HepG2 (cell line): ENCODE data around the gene WDR76. TPM values are rescaled to one million over a fixed set of nuclear protein-coding genes. Genes with fewer than 3 reads are reported as not detected.

ENCODE experiments used
- FOSL1 ChIP-seq: sonication (generic); formaldehyde crosslinking; IDR thresholded peaks from 2 replicates; pipeline ENCODE4 v1.9.0; 2021; ENCODE audit warnings: missing genetic modification reagents, borderline replicate concordance
- KDM6A ChIP-seq: IDR thresholded peaks from 2 replicates; pipeline ENCODE4 v1.6.1; 2016; ENCODE audit warnings: low read depth
- KMT2B ChIP-seq: IDR thresholded peaks from 2 replicates; pipeline ENCODE4 v1.6.1; 2016; ENCODE audit warnings: missing genetic modification reagents, missing compliant biosample characterization
- MBD4 ChIP-seq: IDR thresholded peaks from 2 replicates; pipeline ENCODE4 v1.6.1; 2012; ENCODE audit warnings: low read length, inconsistent platforms, borderline replicate concordance
- MIER2 ChIP-seq: IDR thresholded peaks from 2 replicates; pipeline ENCODE4 v1.6.1; 2016; ENCODE audit warnings: missing biosample characterization, missing genetic modification reagents
- MYNN ChIP-seq: sonication (generic); formaldehyde crosslinking; IDR thresholded peaks from 2 replicates; pipeline ENCODE4 v1.4.0; 2020; ENCODE audit warnings: mild to moderate bottlenecking, low read depth, missing genetic modification reagents
- NCOA5 ChIP-seq: sonication (generic); formaldehyde crosslinking; IDR thresholded peaks from 2 replicates; pipeline ENCODE4 v1.4.0; 2020; ENCODE audit warnings: missing genetic modification reagents
- PAF1 ChIP-seq: IDR thresholded peaks from 2 replicates; pipeline ENCODE4 v1.6.1; 2016; ENCODE audit warnings: missing genetic modification reagents, missing compliant biosample characterization
- POLR2AphosphoS5 ChIP-seq: IDR thresholded peaks from 2 replicates; pipeline ENCODE4 v1.6.1; 2012; ENCODE audit warnings: low read depth, low read length
- RFXAP ChIP-seq: sonication (generic); formaldehyde crosslinking; IDR thresholded peaks from 2 replicates; pipeline ENCODE4 v1.4.0; 2020; ENCODE audit warnings: missing genetic modification reagents, borderline replicate concordance
- SAP130 ChIP-seq: IDR thresholded peaks from 2 replicates; pipeline ENCODE4 v1.6.1; 2016; ENCODE audit warnings: low read depth
- SIN3A ChIP-seq: IDR thresholded peaks from 2 replicates; pipeline ENCODE4 v1.6.1; 2011; ENCODE audit warnings: low read depth, mild to moderate bottlenecking, control low read depth, low read length, borderline replicate concordance
- SRY ChIP-seq: sonication (generic); formaldehyde crosslinking; IDR thresholded peaks from 2 replicates; pipeline ENCODE4 v1.8.0; 2022; ENCODE audit warnings: mild to moderate bottlenecking, missing genetic modification reagents
- TAF1 ChIP-seq: sonication (generic); formaldehyde crosslinking; IDR thresholded peaks from 2 replicates; pipeline ENCODE4 v1.4.0; 2020; ENCODE audit warnings: missing genetic modification reagents
- ZBTB42 ChIP-seq: sonication (generic); formaldehyde crosslinking; IDR thresholded peaks from 2 replicates; pipeline ENCODE4 v1.5.0; 2020; ENCODE audit warnings: mild to moderate bottlenecking, missing genetic modification reagents
- ZBTB7B ChIP-seq: sonication (generic); formaldehyde crosslinking; IDR thresholded peaks from 2 replicates; pipeline ENCODE4 v1.4.0; 2020; ENCODE audit warnings: missing genetic modification reagents
- ZNF33B ChIP-seq: sonication (generic); formaldehyde crosslinking; IDR thresholded peaks from 2 replicates; pipeline ENCODE4 v1.5.1; 2020; ENCODE audit warnings: mild to moderate bottlenecking, missing genetic modification reagents
- ZNF556 ChIP-seq: sonication (generic); formaldehyde crosslinking; IDR thresholded peaks from 2 replicates; pipeline ENCODE4 v1.4.0; 2020; ENCODE audit warnings: mild to moderate bottlenecking, missing genetic modification reagents, borderline replicate concordance
- ZNF589 ChIP-seq: sonication (generic); formaldehyde crosslinking; conservative IDR thresholded peaks from 2 replicates; pipeline ENCODE4 v1.8.0; 2022; ENCODE audit warnings: mild to moderate bottlenecking, moderate library complexity, missing genetic modification reagents
- ZNF674 ChIP-seq: sonication (generic); formaldehyde crosslinking; IDR thresholded peaks from 2 replicates; pipeline ENCODE4 v1.5.0; 2020; ENCODE audit warnings: low read depth, mild to moderate bottlenecking, missing genetic modification reagents
- polyA plus RNA-seq, 8 experiments: library from polyadenylated mRNA; depleted of rRNA in 3 of 8; stranded (reverse) in 7 of 8; unstranded in 1 of 8; fragments of >200 nt; fragmentation: Illumina TruSeq in 4 of 8; extraction: Trizol in 4 of 8; gene quantifications; 2 replicates each; pipeline versions ENCODE4 v1.2.1 to v1.2.3, GENCODE V29; 2011 to 2016; ENCODE audit warnings: low read depth in 4 of 8, missing spikeins in 1 of 8, mixed read lengths in 1 of 8; ENCODE audit not compliant: insufficient read depth in 1 of 8
- total RNA-seq, 5 experiments: library from RNA; depleted of rRNA; stranded (reverse); fragments of >200 nt; fragmentation: Illumina TruSeq; extraction: Trizol; gene quantifications; 2 replicates each; pipeline ENCODE4 v1.2.3, GENCODE V29; 2016; ENCODE audit warnings: low read depth in 1 of 5
- TF ChIP-seq, protein P1 (sequence below): sonication (generic); formaldehyde crosslinking; IDR thresholded peaks from 2 replicates; pipeline ENCODE4 v1.4.0; 2020; ENCODE audit warnings: mild to moderate bottlenecking, missing genetic modification reagents
- TF ChIP-seq, protein P2 (sequence below): IDR thresholded peaks from 2 replicates; pipeline ENCODE4 v1.6.1; 2016; ENCODE audit warnings: low read depth, control low read depth
- TF ChIP-seq, protein P3 (sequence below): sonication (generic); formaldehyde crosslinking; conservative IDR thresholded peaks from 2 replicates; pipeline ENCODE4 v1.8.0; 2022; ENCODE audit warnings: mild to moderate bottlenecking, moderate library complexity, missing genetic modification reagents
- TF ChIP-seq, protein P4 (sequence below): sonication (generic); formaldehyde crosslinking; IDR thresholded peaks from 2 replicates; pipeline ENCODE4 v1.5.1; 2020; ENCODE audit warnings: missing genetic modification reagents, mild to moderate bottlenecking, borderline replicate concordance

The WDR76 gene
- total and polyA plus RNA-seq, 2 of the 13 experiments (the other 11 are each of a cell fraction or from before 2014, with no cell fraction given), result 1.1 to 9.7 TPM

- TF ChIP-seq, protein P1, sequence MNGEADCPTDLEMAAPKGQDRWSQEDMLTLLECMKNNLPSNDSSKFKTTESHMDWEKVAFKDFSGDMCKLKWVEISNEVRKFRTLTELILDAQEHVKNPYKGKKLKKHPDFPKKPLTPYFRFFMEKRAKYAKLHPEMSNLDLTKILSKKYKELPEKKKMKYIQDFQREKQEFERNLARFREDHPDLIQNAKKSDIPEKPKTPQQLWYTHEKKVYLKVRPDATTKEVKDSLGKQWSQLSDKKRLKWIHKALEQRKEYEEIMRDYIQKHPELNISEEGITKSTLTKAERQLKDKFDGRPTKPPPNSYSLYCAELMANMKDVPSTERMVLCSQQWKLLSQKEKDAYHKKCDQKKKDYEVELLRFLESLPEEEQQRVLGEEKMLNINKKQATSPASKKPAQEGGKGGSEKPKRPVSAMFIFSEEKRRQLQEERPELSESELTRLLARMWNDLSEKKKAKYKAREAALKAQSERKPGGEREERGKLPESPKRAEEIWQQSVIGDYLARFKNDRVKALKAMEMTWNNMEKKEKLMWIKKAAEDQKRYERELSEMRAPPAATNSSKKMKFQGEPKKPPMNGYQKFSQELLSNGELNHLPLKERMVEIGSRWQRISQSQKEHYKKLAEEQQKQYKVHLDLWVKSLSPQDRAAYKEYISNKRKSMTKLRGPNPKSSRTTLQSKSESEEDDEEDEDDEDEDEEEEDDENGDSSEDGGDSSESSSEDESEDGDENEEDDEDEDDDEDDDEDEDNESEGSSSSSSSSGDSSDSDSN (CRISPR knock-in tag), result peak; percentile 32
- TF ChIP-seq NCOA5 (CRISPR knock-in tag) (no peak), SAP130 (CRISPR knock-in tag) (peak; percentile 90), TAF1 (CRISPR knock-in tag) (peak; percentile 90), KMT2B (CRISPR knock-in tag) (peak; percentile 59; the same call in 1 of the 2 replicates), PAF1 (CRISPR knock-in tag) (peak; percentile 71; the same call in 1 of the 2 replicates), ZBTB7B (CRISPR knock-in tag) (no peak), MIER2 (CRISPR knock-in tag) (no peak), ZNF674 (no peak), ZNF556 (CRISPR knock-in tag) (no peak; the same call in 1 of the 2 replicates), ZNF33B (no peak), MYNN (CRISPR knock-in tag) (peak; percentile 53; the same call in 1 of the 2 replicates), ZNF589 (no peak), FOSL1 (CRISPR knock-in tag) (no peak), RFXAP (CRISPR knock-in tag) (no peak), SIN3A (peak; percentile 77; the same call in 1 of the 2 replicates), KDM6A (no peak), SRY (CRISPR knock-in tag) (peak; percentile 67; the same call in 1 of the 2 replicates), POLR2AphosphoS5 (peak; percentile 95), MBD4 (no peak), ZBTB42 (CRISPR knock-in tag) (no peak)
- TF ChIP-seq, protein P2, sequence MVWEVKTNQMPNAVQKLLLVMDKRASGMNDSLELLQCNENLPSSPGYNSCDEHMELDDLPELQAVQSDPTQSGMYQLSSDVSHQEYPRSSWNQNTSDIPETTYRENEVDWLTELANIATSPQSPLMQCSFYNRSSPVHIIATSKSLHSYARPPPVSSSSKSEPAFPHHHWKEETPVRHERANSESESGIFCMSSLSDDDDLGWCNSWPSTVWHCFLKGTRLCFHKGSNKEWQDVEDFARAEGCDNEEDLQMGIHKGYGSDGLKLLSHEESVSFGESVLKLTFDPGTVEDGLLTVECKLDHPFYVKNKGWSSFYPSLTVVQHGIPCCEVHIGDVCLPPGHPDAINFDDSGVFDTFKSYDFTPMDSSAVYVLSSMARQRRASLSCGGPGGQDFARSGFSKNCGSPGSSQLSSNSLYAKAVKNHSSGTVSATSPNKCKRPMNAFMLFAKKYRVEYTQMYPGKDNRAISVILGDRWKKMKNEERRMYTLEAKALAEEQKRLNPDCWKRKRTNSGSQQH (CRISPR knock-in tag), result no peak
- TF ChIP-seq, protein P3, sequence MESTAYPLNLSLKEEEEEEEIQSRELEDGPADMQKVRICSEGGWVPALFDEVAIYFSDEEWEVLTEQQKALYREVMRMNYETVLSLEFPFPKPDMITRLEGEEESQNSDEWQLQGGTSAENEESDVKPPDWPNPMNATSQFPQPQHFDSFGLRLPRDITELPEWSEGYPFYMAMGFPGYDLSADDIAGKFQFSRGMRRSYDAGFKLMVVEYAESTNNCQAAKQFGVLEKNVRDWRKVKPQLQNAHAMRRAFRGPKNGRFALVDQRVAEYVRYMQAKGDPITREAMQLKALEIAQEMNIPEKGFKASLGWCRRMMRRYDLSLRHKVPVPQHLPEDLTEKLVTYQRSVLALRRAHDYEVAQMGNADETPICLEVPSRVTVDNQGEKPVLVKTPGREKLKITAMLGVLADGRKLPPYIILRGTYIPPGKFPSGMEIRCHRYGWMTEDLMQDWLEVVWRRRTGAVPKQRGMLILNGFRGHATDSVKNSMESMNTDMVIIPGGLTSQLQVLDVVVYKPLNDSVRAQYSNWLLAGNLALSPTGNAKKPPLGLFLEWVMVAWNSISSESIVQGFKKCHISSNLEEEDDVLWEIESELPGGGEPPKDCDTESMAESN (CRISPR knock-in tag), result peak; percentile 58; the same call in 1 of the 2 replicates
- TF ChIP-seq, protein P4, sequence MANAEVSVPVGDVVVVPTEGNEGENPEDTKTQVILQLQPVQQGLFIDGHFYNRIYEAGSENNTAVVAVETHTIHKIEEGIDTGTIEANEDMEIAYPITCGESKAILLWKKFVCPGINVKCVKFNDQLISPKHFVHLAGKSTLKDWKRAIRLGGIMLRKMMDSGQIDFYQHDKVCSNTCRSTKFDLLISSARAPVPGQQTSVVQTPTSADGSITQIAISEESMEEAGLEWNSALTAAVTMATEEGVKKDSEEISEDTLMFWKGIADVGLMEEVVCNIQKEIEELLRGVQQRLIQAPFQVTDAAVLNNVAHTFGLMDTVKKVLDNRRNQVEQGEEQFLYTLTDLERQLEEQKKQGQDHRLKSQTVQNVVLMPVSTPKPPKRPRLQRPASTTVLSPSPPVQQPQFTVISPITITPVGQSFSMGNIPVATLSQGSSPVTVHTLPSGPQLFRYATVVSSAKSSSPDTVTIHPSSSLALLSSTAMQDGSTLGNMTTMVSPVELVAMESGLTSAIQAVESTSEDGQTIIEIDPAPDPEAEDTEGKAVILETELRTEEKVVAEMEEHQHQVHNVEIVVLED (CRISPR knock-in tag), result peak; percentile 79
Measured at GRCh38 chr15:43800286-43801141, 26.3 kb upstream of the WDR76 start, which contains the start of gene HYPK (continued).
